ENCODE data around the gene ATP9B.

DNA sequence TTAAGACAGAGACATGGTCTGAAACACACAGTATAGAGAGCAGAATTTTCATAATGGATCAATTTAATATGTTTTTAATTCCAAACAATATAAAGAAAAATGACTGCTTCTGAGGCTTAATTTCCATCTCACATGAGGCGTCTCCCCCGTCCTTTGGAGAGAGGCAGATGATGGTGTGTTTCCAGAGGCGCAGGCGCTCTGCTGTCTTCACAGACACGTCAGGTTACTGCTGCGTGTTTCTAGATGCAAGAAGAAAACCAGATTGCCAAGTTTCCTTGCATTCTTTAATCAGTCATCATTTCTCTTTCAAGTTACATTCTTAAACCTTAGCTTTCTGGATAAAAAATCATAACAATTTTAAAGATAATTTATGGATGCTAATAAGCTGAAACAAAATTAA, 160.2 kb downstream of the ATP9B start:
- TF ChIP-seq, protein P1, sequence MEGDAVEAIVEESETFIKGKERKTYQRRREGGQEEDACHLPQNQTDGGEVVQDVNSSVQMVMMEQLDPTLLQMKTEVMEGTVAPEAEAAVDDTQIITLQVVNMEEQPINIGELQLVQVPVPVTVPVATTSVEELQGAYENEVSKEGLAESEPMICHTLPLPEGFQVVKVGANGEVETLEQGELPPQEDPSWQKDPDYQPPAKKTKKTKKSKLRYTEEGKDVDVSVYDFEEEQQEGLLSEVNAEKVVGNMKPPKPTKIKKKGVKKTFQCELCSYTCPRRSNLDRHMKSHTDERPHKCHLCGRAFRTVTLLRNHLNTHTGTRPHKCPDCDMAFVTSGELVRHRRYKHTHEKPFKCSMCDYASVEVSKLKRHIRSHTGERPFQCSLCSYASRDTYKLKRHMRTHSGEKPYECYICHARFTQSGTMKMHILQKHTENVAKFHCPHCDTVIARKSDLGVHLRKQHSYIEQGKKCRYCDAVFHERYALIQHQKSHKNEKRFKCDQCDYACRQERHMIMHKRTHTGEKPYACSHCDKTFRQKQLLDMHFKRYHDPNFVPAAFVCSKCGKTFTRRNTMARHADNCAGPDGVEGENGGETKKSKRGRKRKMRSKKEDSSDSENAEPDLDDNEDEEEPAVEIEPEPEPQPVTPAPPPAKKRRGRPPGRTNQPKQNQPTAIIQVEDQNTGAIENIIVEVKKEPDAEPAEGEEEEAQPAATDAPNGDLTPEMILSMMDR (IDR thresholded peaks at IDR 0.05) = no peak
- no peak for TF ChIP-seq POLR2A (IDR thresholded peaks at IDR 0.05)

All from right lobe of liver (tissue), 4 donors.